Vein endothelial cell (primary cell): ENCODE results near the gene BEND7. TPM values are rescaled to one million over a fixed set of nuclear protein-coding genes. Genes with fewer than 3 reads are reported as not detected.

Source experiments
- small RNA-seq: library from RNA; depleted of rRNA; stranded (forward); fragments of <200 nt; gene quantifications from one replicate; pipeline ENCODE3, GENCODE V24; 2012
- total RNA-seq: library from RNA; depleted of rRNA; stranded (reverse); fragments of >200 nt; gene quantifications from 2 replicates; pipeline ENCODE4 v1.2.3, GENCODE V29; 2012

BEND7 gene
- total RNA-seq: 10.1 and 14.7 TPM in 2 replicates

GRCh38 chr10:13528875-13529713, at the start of gene BEND7:
Gene BEND7 (minus strand): TSS chr10:13529014. CDS start chr10:13528533, 481 bp downstream.

Small RNA genes lying within 50 kb of the gene (small RNA-seq; reads per million reads assigned to genes)
- gene RF00019: not detected

Other genes starting within 250 kb of the BEND7 start
- gene PHYH, start 228.9 kb downstream of the BEND7 start, total RNA-seq: 5.6 and 6.9 TPM in 2 replicates
- gene SEPHS1, start 180.7 kb downstream of the BEND7 start, total RNA-seq: 40.2 and 48.4 TPM in 2 replicates
- 25.8 and 31.8 TPM in 2 replicates for gene PRPF18, start 58.0 kb upstream of the BEND7 start, total RNA-seq